AG09309 (cell line): ENCODE results near the gene NOS1AP.

Experiments used
- DNase-seq: peaks from one replicate; pipeline ENCODE4 v3.0.0-alpha.2; 2010; ENCODE audit warnings: low read depth
- H3K4me3 ChIP-seq: 2 replicates; pipeline ENCODE4 v1.5.1; 2011; ENCODE audit warnings: mild to moderate bottlenecking, low read depth, low read length, moderate library complexity; ENCODE audit not compliant: control insufficient read depth
- TF ChIP-seq, protein P1 (sequence below): IDR thresholded peaks from 2 replicates; pipeline ENCODE4 v1.5.1; 2011; ENCODE audit warnings: mild to moderate bottlenecking, low read depth, low read length, inconsistent platforms; ENCODE audit not compliant: insufficient read depth, control insufficient read depth; ENCODE audit errors: missing control alignments

NOS1AP gene

DNA sequence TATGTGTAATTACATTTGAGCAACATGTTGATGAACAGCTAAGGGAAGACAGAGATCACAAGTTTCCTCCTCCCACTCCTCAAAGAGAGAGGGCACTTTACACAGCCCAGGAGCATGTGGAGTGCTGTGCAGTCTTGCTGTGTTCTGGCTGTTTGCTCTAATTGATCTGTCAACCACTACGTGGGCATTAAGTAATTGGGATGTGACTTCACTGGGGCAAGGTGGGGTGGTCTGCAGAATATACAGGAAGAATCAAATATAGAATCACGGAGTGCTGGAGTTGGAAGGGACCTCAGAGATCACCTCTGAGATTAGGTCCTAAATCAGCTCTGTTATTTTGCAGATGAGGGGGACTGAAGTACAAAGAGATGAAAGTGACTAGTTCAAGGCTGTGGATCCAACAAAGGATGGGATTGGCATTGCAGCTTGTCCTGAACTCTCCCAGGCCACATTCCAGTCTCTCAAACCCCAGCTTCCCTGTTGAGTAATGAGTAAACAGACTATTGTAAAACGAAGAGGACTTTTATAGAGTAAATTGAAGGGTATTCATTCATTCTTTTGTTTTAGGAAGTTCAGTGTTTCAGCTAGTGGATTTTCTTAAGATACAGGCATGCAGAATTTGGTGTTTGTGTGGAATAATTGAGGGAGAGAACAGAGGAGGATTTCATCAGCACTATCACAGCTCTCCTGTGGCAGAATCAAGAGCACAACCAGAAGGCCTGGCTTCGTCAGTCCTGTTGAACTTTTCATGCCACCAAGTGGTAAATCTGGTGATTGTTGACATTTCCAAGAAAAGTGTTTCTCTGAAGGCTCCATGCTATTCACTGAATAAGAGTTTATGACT is 22.4 kb downstream of the NOS1AP start:
- TF ChIP-seq, protein P1, sequence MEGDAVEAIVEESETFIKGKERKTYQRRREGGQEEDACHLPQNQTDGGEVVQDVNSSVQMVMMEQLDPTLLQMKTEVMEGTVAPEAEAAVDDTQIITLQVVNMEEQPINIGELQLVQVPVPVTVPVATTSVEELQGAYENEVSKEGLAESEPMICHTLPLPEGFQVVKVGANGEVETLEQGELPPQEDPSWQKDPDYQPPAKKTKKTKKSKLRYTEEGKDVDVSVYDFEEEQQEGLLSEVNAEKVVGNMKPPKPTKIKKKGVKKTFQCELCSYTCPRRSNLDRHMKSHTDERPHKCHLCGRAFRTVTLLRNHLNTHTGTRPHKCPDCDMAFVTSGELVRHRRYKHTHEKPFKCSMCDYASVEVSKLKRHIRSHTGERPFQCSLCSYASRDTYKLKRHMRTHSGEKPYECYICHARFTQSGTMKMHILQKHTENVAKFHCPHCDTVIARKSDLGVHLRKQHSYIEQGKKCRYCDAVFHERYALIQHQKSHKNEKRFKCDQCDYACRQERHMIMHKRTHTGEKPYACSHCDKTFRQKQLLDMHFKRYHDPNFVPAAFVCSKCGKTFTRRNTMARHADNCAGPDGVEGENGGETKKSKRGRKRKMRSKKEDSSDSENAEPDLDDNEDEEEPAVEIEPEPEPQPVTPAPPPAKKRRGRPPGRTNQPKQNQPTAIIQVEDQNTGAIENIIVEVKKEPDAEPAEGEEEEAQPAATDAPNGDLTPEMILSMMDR, result no peak
- no peak for DNase-seq
- no peak overlapping the region for H3K4me3 ChIP-seq

DNA sequence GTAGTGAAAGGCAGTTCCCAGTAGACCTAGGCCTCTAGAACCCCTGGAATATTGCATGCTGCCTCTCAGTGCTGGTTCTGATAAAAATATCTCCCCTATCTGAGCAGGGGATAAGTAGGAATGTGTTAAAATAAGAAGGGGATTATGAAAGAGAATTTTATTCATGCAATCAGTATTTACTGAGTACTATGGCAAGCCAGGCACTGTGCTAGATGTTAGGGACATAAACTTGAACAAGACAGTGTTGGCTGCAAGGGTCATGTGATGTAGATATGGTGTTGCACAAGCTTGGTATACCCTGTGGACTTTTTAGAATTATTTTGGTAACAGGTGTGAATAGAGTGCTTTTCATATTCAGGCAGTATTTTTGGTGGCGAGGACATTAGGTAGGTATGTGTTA is 23.6 kb downstream of the NOS1AP start:
- DNase-seq, result no peak
- TF ChIP-seq, protein P1, result no peak
- no peak overlapping the region for H3K4me3 ChIP-seq

DNA sequence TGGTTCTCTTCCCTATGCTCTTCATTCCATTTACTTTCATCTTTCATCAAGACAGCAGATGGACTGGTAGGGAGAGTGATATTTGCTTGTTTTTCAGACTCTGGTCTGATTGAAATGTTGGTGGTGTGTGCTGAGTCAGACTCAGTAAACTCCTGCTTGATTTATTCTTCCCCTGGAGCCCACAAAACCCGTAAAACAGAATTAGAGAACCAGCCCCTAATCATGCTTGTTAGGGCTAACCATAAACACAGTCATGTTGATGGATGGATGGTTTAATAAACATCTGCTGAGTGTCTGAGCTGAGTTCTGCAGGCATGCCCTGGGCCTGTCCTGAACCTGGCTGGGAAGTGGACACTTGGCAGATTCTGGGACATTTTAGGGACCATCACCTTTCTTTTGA is 24.8 kb downstream of the NOS1AP start:
- no peak for DNase-seq
- TF ChIP-seq, protein P1, result no peak
- H3K4me3 ChIP-seq, result no peak overlapping the region

DNA sequence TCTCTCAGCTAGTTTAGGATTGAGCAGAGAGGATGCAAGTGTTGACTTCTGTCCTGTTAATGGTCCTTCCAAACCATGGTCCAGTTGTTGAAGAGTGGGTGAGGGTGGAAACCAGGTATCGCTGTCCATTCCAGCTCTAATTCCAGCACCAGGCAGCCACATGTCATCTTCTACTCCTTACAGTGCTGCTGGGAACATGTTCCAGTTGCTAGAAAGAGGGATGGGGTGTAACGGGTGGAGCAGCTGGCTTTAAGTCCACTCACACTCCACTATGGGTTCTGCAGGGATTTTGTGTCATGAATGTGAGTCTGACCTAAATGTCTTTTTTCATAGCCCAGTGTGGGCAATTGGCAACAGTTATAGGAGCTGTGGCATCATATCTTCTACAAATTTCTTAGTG is 25.2 kb downstream of the NOS1AP start:
- TF ChIP-seq, protein P1, result no peak
- H3K4me3 ChIP-seq, result no peak overlapping the region
- no peak for DNase-seq

GRCh38 chr1:162107911-162108310 is 38.4 kb downstream of the NOS1AP start:
- H3K4me3 ChIP-seq, result no peak overlapping the region
- TF ChIP-seq, protein P1, result no peak
- DNase-seq, result no peak

DNA sequence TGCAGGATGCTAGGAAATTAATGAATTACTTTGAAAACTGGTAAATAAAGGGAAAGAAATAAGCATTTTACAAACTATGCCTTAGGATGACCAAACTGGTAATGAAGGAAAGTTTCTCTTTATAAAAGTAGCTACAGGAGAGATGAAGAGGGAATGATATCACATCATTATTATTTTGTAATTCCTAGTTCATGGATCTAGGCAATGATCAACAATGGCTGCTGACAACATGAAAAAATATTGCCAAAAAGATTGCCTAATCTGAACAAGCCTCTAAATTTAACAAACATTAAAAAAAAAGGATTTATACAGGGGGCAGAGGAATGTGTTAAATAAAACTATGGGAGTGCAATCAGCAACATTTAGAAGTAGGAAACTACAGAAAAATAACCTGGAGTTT is 38.9 kb downstream of the NOS1AP start:
- no peak overlapping the region for H3K4me3 ChIP-seq

More for the DNA sequence above, 38.9 kb downstream of the NOS1AP start:
- TF ChIP-seq, protein P1, result no peak
- no peak for DNase-seq
